ENCODE measurements around the gene NF1.

GRCh38 chr17:31134576-31134975 is 39.8 kb downstream of the NF1 start:
- TF ChIP-seq POLR2AphosphoS5 (IDR thresholded peaks at IDR 0.05; ENCODE audit: borderline replicate concordance, low read depth, low read length): no peak
- no peak for TF ChIP-seq EZH2 (IDR thresholded peaks at IDR 0.05)

All from SK-N-MC (cell line).